ENCODE data around the gene KIF26B. TPM values are rescaled to one million over a fixed set of nuclear protein-coding genes. Genes with fewer than 3 reads are reported as not detected.

The KIF26B gene
- total and polyA plus RNA-seq, 8 donors, result 0.15 to 3.2 (median 0.89) TPM; not detected in 1

- Histone ChIP-seq H3K27ac (no peak overlapping the region), H3K4me1 (no peaks in the 10 kb centered on the region), H3K36me3 (no peaks in the 10 kb centered on the region), H3K4me3 (no peak overlapping the region), H3K9me3 (no peaks in the 10 kb centered on the region), H3K27me3 (no peaks in the 10 kb centered on the region)
- 50 to 95% (median 69%) methylated on average over 2 to 3 of the region's 3 CpGs for WGBS, 5 donors
- intact Hi-C loops (cut with DNase I; ENCODE audit: low total_unique reads), result no loop called here
- TF ChIP-seq CTCF (IDR thresholded peaks at IDR 0.05), result no peak
- no peak for TF ChIP-seq POLR2A (IDR thresholded peaks at IDR 0.05)
- TF ChIP-seq POLR2AphosphoS5 (IDR thresholded peaks at IDR 0.05), result no peak
- no peak for TF ChIP-seq EP300 (IDR thresholded peaks at IDR 0.05)
- no peak for DNase-seq
Measured at GRCh38 chr1:245651093-245651492, 496.3 kb downstream of the KIF26B start.

GRCh38 chr1:245652116-245652515, 497.3 kb downstream of the KIF26B start:
- no peak overlapping the region for H3K27ac ChIP-seq
- no peak overlapping the region for H3K4me3 ChIP-seq
- intact Hi-C loops (cut with DNase I; ENCODE audit: low total_unique reads), result no loop called here
- TF ChIP-seq POLR2AphosphoS5 (IDR thresholded peaks at IDR 0.05), result no peak
- TF ChIP-seq EP300 (IDR thresholded peaks at IDR 0.05), result no peak
- TF ChIP-seq POLR2A (IDR thresholded peaks at IDR 0.05), result no peak
- TF ChIP-seq CTCF (IDR thresholded peaks at IDR 0.05), result no peak
- H3K9me3 ChIP-seq, result no peaks in the 10 kb centered on the region
- 93 to 98% (median 95%) methylated on average over 4 of the region's 4 CpGs for WGBS, 5 donors
- no peak for DNase-seq
- no peaks in the 10 kb centered on the region for H3K4me1 ChIP-seq
- no peaks in the 10 kb centered on the region for H3K36me3 ChIP-seq
- no peaks in the 10 kb centered on the region for H3K27me3 ChIP-seq

- TF ChIP-seq CTCF (IDR thresholded peaks at IDR 0.05), result no peak
- no peak for TF ChIP-seq EP300 (IDR thresholded peaks at IDR 0.05)
- no peak for TF ChIP-seq POLR2A (IDR thresholded peaks at IDR 0.05)
- no peak for TF ChIP-seq POLR2AphosphoS5 (IDR thresholded peaks at IDR 0.05)
- Histone ChIP-seq H3K4me3 (no peak overlapping the region), H3K4me1 (no peaks in the 10 kb centered on the region), H3K9me3 (no peaks in the 10 kb centered on the region), H3K36me3 (no peaks in the 10 kb centered on the region), H3K27ac (no peak overlapping the region), H3K27me3 (no peaks in the 10 kb centered on the region)
- intact Hi-C loops (cut with DNase I; ENCODE audit: low total_unique reads), result no loop called here
- no peak for DNase-seq
- WGBS, 5 donors, result 78 to 83% (median 80%) methylated on average over 17 of the region's 17 CpGs
Measured at GRCh38 chr1:245652660-245653427, 498.1 kb downstream of the KIF26B start.

GRCh38 chr1:245654460-245655050, 499.8 kb downstream of the KIF26B start:
- TF ChIP-seq CTCF (IDR thresholded peaks at IDR 0.05) (no peak), POLR2A (IDR thresholded peaks at IDR 0.05) (no peak), POLR2AphosphoS5 (IDR thresholded peaks at IDR 0.05) (no peak), EP300 (IDR thresholded peaks at IDR 0.05) (no peak)
- WGBS, 5 donors, result 42 to 64% (median 57%) methylated on average over 9 of the region's 9 CpGs
- intact Hi-C loops (cut with DNase I; ENCODE audit: low total_unique reads), result no loop called here
- no peaks in the 10 kb centered on the region for H3K4me1 ChIP-seq
- H3K27me3 ChIP-seq, result no peaks in the 10 kb centered on the region
- H3K36me3 ChIP-seq, result no peaks in the 10 kb centered on the region
- no peaks in the 10 kb centered on the region for H3K9me3 ChIP-seq
- no peak overlapping the region for H3K4me3 ChIP-seq
- DNase-seq, result peak in 1 of 2 donors; percentile 26
- no peak overlapping the region for H3K27ac ChIP-seq

All from stomach (tissue), 9 donors.